Superior temporal gyrus (tissue), 1 donor: ENCODE measurements around the gene NT5E.
"Not testable (repeated sequence)": the region's sequence is repeated elsewhere in the genome, so short reads cannot be mapped to it uniquely, and the experiment has no call there.

Experiments used
- DNase-seq: peaks from one replicate; pipeline ENCODE4 v3.0.0-alpha.2; 2016; ENCODE audit errors: extremely low spot score

Gene NT5E

DNA sequence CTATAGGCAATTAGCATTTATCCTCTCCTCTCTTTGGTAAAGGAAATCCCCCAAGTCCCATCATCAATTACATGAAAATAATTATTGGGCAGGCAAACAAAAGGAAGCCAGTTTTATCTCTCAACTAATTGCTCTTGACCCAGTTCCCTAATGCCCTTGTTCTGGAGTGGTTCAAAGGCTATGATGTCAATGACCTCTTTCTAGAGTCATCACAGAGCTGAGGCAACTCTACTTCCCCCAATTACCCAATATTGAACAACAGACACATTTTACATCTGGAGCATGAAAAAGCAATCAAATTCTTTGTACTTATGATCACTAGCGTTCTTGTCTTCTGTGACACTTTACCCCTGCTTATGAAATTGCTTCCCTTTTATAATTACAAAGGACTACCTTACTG, 43.5 kb downstream of the NT5E start:
- DNase-seq: no peak

DNA sequence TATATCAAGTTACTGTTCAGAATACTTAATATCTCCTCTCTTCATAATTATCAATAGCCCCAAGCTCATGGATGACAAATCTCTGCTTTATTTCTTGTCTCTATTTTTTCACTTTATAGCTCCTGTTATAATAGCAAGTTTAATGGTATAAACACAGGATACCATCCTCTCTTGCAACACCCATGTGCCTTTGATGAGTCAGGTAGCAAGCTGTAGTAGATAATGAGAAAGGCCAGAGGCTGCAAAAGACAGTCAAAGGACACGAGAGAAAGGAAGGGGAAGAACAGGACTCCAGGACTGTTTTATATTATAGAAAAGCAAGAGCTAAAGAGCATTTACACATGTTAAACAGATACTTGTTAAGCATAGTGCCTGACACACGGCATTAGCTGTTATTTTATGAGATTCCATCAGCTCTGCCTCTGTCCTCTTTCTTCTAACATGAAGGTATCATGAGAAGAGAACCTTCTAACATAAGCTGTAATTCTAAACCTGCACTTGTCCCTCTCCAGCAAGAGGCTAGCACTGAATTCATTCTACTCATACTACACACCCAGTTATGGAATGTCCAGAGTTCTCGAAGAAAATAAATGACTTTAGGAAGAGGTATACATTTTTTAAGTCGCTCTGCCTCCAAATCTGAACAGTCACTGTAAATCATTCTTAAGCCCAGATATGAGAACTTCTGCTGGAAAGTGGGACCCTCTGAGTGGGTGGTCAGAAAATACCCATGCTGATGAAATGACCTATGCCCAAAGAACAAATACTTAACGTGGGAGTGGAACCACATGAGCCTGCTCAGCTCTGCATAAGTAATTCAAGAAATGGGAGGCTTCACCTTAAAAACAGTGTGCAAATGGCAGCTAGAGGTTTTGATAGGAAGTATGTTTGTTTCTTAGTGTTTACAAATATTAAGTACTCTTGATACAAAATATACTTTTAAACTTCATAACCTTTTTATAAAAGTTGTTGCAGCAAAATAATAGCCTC, 45.0 kb downstream of the NT5E start:
- no peak for DNase-seq

DNA sequence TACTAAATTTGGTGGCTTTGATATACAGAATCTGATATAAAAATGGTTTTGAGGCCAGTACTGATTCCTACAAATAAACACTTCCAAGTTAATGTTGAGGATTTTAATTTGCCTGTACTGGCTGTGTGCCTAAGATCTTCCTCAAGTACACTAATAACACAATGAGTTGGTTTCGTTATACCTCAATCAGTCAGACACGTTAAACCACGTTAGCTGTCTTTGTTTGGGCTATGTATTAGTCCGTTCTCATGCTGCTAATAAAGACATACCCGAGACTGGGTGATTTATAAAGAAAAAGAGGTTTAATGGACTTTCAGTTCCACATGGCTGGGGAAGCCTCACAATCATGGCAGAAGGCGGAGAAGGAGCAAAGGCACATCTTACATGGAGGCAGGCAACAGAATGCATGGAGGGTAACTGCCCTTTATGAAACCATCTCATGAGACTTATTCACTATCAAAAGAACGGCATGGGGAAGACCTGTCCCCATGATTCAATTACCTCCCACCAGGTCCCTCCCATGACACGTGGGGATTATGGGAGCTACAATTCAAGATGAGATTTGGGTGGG, 46.2 kb downstream of the NT5E start:
- DNase-seq: no peak

DNA sequence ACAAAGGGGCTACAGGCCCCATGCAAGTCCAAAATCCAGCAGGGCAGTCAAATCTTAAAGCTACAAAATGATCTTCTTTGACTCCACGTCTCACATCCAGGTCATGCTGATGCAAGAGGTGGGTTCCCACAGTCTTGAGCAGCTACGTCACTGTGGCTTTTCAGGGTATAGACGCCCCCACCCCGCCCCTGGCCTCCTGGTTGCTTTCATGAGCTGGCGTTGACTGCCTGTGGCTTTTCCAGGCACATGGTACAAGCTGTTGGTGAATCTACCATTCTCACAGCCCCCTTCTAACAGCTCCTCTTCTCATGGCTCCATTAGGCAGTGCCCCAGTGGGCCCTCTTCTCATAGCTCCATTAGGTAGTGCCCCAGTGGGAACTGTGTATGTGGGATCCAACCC, 47.0 kb downstream of the NT5E start:
- no peak for DNase-seq

DNA sequence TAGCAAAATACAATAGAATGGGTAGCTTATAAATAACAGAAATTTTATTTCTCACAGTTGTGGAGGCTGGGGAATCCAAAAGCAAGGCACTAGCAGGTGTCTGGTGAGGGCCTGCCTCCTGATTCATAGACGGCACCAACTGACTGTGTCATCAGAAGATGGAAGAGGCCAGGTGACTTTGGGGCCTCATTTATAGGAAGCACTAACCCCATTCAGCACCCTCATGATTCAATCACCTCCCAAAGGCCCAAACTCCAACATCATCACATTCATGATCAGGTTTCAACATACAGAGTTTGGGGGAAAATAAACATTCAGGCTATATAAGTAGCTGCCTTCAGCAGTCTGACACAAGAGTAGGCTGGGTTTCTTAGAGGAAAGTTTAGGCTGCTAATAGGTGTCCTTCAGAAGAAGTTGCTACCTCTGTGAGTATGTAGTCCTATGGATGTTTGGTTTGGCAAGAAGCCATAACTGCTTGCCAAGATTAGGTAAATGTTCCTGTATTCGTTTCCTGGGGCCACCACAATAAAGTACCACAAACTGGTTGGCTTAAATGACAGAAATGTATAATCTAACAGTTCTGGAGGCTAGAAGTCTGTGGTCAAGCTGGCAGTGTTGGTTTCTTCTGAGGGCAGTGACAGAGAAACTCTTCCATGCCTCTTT, 48.8 kb downstream of the NT5E start:
- DNase-seq: no peak

DNA sequence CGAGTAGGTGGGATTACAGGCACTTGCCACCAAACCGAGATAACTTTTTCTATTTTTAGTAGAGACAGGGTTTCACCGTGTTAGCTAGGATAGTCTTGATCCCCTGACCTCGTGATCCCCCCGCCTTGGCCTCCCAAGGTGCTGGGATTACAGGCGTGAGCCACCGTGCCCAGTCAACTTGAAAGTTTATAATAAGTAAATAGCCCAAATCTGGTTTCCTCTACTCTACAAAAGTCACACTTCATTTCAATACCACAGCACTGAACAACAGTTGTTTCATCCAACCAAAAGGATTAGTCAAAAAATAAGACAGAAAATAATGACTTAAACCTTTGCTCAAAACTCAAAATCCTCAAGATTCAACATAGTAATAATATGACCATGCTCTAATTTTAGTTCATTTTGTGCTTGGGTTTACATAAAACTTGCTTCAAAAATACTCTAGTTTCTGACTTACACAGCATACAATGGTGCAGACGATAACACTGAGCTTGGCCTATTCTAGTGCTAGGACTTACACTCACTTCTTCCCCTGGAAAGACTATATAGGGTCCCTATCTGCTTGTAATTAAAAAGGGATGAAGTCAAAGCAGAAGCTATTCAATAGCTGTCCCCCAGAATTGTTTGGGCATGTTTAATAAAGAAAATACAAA, 56.7 kb downstream of the NT5E start:
- DNase-seq: no peak

DNA sequence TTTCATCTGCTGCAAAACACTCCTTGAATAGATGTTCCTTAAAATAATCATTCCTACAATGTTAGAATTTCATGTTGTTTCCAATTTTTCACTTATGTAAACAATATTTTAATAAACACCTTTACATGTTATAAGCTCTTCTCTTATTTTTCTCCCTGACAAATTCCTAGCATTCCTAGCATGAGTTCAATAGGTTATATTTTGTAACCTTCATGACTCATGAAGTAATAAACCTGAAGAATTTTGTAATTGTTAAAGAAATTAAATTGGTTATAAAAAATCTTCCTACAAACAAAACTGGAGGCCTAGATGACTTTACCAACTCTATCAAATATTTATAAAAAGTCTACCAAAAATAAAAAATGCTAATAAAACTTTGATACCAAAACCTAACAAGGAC, 66.3 kb downstream of the NT5E start:
- no peak for DNase-seq

DNA sequence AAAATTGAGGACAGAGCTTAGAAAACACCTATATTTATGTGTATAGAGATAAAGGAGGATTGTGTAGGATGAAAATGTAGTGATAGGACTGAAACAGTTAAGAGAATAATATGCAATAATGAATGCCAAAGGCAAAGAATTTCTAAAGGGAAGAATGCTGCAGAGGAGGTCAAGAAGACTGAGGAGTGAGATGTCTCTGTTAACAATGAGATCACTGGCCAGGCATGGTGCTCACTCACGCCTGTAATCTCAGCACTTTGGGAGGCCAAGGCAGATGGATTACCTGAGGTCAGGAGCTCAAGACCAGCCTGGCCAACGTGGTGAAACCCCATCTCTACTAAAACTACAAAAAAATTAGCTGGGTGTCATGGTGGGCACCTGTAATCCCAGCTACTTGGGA, 74.4 kb downstream of the NT5E start:
- DNase-seq: not testable (repeated sequence)

DNA sequence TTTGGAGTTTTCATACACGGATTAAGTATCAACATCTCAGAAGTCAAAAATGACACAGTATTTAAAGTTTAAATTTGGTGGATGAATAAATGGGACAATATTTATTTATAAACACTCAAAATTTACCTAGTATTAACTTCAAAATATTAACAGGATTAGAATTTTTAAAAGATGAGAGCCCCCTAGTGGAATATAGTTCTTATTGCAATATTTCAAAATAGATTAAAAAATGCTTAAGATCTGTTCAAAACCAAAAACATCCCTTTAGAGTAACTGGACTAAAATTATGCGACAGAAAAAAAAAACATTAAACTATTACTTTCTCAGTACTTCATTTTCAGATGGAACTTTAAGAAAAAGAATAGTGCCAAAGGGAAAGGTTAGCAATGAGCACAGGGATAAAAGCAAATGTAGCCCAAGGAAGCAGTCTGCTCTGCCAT, 87.2 kb downstream of the NT5E start:
- DNase-seq: peak; percentile 38

DNA sequence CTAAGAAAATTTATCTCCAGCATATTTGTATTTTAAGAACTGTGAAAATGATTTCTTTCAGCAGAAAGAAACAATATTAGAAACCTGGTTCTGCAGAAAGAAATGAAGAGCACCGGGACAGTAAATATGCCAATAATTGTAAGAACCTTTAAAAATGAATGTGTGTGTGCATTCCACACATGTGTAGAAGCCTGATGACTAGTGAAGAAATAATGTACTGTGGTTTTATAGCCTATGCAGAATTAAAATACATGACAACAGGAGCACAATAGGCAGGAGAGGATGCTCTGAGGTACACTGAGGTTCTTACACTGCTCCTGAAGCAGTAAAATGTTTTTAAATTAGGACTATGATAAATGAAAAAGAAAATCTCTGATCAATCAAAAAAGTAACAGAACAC, 94.9 kb downstream of the NT5E start:
- no peak for DNase-seq
